Neural crest cell (in vitro differentiated cells): ENCODE results near the gene SUV39H1. TPM values are rescaled to one million over a fixed set of nuclear protein-coding genes. Genes with fewer than 3 reads are reported as not detected.
"Not testable (repeated sequence)": the region's sequence is repeated elsewhere in the genome, so short reads cannot be mapped to it uniquely, and the experiment has no call there.

ENCODE experiments used
- DNase-seq: peaks from one replicate; pipeline ENCODE4 v3.0.0; 2021; ENCODE audit warnings: low read depth, mixed read lengths, low spot score
- H3K27ac Mint-ChIP-seq: one replicate; pipeline ENCODE4 v1.8.0; 2021; ENCODE audit warnings: mild to moderate bottlenecking, mixed read lengths; ENCODE audit not compliant: unreplicated experiment
- H3K27me3 Mint-ChIP-seq: 2 replicates; pipeline ENCODE4 v1.8.0; 2021; ENCODE audit warnings: low read depth, mild to moderate bottlenecking, mixed read lengths
- H3K36me3 Mint-ChIP-seq: 2 replicates; pipeline ENCODE4 v1.8.0; 2021; ENCODE audit warnings: low read depth, mild to moderate bottlenecking, mixed read lengths
- H3K4me1 Mint-ChIP-seq: 2 replicates; pipeline ENCODE4 v1.8.0; 2021; ENCODE audit warnings: mixed read lengths
- H3K4me3 Mint-ChIP-seq: one replicate; pipeline ENCODE4 v1.8.0; 2021; ENCODE audit warnings: mild to moderate bottlenecking, mixed read lengths
- H3K9me3 Mint-ChIP-seq: 2 replicates; pipeline ENCODE4 v1.8.0; 2021; ENCODE audit warnings: mixed read lengths
- total RNA-seq: library from RNA; stranded (reverse); gene quantifications from 2 replicates; pipeline ENCODE4 v1.2.1, GENCODE V29; 2021
- TF ChIP-seq, protein P1 (sequence below): fragments of 200-600 bp; sonication (generic); conservative IDR thresholded peaks from 2 replicates; pipeline ENCODE4 v1.5.0; 2021; ENCODE audit warnings: antibody characterized with exemption, mild to moderate bottlenecking

The SUV39H1 gene
- total RNA-seq, 1 donor from 2014 or later: 20.8 TPM

DNA sequence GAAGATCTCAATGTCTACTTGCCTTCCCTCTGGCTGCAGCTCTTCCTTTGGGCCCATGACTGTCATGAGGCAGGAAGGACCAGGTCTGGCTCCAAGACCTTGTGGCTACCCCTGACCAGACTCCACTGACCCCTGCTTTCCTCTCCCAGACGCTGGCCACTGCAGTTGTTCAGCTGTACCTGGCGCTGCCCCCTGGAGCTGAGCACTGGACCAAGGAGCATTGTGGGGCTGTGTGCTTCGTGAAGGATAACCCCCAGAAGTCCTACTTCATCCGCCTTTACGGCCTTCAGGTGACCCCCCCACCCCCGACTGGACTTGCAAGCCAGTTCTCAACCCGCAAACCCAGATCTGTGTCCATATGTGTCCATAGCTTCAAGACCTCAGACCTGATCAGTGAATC lies 12.4 kb upstream of the SUV39H1 start:
- H3K4me1 Mint-ChIP-seq: peaks cover 3% of the 10 kb centered on the region

DNA sequence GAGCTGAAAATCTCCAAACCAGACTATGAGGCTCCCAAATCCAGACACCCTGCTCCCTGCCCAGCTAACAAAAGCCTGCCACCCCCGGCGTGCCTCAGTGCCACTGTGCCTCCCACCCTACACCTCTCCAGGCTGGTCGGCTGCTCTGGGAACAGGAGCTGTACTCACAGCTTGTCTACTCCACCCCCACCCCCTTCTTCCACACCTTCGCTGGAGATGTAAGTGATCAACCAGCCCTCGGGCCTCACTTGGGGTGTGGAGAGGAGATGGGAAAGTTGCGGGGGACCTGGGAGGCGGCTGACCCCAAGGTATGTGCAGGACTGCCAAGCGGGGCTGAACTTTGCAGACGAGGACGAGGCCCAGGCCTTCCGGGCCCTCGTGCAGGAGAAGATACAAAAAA lies 11.1 kb upstream of the SUV39H1 start:
- Mint-ChIP-seq H3K36me3 (peaks cover 7% of the 10 kb centered on the region), H3K9me3 (peaks cover 5% of the 10 kb centered on the region), H3K4me1 (peaks cover 3% of the 10 kb centered on the region), H3K27ac (no peak overlapping the region), H3K27me3 (peaks cover 14% of the 10 kb centered on the region), H3K4me3 (no peak overlapping the region)
- no peak for DNase-seq
- TF ChIP-seq, protein P1, sequence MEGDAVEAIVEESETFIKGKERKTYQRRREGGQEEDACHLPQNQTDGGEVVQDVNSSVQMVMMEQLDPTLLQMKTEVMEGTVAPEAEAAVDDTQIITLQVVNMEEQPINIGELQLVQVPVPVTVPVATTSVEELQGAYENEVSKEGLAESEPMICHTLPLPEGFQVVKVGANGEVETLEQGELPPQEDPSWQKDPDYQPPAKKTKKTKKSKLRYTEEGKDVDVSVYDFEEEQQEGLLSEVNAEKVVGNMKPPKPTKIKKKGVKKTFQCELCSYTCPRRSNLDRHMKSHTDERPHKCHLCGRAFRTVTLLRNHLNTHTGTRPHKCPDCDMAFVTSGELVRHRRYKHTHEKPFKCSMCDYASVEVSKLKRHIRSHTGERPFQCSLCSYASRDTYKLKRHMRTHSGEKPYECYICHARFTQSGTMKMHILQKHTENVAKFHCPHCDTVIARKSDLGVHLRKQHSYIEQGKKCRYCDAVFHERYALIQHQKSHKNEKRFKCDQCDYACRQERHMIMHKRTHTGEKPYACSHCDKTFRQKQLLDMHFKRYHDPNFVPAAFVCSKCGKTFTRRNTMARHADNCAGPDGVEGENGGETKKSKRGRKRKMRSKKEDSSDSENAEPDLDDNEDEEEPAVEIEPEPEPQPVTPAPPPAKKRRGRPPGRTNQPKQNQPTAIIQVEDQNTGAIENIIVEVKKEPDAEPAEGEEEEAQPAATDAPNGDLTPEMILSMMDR: no peak

More for the DNA sequence above, 12.4 kb upstream of the SUV39H1 start:
- Mint-ChIP-seq H3K27me3 (peaks cover 14% of the 10 kb centered on the region), H3K36me3 (peaks cover 7% of the 10 kb centered on the region), H3K4me3 (no peak overlapping the region), H3K9me3 (peaks cover 5% of the 10 kb centered on the region), H3K27ac (no peak overlapping the region)
- TF ChIP-seq, protein P1: no peak
- no peak for DNase-seq

DNA sequence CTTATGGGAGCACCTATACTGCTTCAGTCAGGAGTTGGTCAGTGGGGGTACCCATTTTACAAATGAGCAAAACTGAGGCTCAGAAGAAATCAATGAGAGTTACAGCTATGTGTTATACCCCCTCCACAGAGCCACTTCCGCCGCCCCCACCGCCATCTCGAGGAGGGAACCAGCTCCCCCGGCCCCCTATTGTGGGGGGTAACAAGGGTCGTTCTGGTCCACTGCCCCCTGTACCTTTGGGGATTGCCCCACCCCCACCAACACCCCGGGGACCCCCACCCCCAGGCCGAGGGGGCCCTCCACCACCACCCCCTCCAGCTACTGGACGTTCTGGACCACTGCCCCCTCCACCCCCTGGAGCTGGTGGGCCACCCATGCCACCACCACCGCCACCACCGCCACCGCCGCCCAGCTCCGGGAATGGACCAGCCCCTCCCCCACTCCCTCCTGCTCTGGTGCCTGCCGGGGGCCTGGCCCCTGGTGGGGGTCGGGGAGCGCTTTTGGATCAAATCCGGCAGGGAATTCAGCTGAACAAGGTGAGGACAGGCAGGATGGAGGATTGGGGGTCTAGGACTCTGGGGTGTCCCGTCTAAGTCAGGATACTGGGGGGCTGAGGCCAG lies 7.9 kb upstream of the SUV39H1 start:
- no peak for DNase-seq
- Mint-ChIP-seq H3K9me3 (peaks cover 5% of the 10 kb centered on the region), H3K27ac (no peak overlapping the region), H3K4me1 (peaks cover 3% of the 10 kb centered on the region), H3K27me3 (peaks cover 20% of the 10 kb centered on the region), H3K4me3 (no peak overlapping the region), H3K36me3 (peaks cover 7% of the 10 kb centered on the region)
- TF ChIP-seq, protein P1: no peak

DNA sequence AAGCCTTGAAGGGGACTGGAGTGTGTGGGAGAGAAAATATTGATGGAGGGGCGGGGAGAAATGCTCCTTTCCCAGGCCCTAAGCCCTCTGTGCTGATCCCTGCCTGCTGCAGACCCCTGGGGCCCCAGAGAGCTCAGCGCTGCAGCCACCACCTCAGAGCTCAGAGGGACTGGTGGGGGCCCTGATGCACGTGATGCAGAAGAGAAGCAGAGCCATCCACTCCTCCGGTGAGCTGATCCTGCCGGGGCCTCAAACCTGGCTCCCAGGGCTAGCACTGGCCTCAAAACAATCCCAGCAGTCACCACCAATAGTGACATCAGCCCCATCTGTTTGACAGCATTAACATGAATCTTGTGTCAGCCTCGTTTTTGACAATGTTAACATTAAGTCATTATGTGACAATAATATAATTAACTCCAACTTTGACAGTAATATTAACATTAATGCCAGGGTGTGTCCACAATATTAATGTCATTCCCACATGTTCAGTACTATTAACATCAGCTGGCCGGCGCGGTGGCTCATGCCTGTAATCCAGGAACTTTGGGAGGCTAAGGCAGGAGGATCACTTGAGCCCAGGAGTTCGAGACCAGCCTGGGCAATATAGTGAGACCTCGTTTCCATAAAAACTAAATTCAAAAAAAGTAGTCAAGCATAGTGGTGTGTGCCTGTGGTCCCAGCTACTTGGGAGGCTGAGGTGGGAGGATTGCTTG lies 7.2 kb upstream of the SUV39H1 start:
- Mint-ChIP-seq H3K27me3 (peaks cover 20% of the 10 kb centered on the region), H3K9me3 (peaks cover 5% of the 10 kb centered on the region), H3K36me3 (peaks cover 7% of the 10 kb centered on the region), H3K4me1 (peaks cover 3% of the 10 kb centered on the region), H3K4me3 (no peak overlapping the region), H3K27ac (no peak overlapping the region)
- TF ChIP-seq, protein P1: no peak
- no peak for DNase-seq

DNA sequence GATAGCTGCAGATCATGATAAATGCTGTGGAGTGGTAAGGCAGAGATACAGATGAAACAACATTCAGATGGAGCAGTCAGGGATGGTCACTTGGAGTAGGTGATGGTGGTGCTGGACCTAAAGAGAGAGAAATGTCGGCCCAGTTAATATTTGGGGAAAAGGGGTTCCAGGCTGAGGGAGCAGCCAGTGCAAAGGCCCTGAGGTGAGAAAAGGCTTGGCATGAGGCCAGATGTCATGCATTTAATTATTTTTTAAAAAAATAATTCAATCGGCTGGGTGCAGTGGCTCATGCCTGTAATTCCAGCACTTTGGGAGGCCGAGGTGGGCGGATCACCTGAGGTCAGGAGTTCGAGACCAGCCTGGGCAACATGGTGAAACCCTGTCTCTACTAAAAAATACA lies 4.8 kb upstream of the SUV39H1 start:
- H3K36me3 Mint-ChIP-seq, DNase-seq, H3K4me3 Mint-ChIP-seq, H3K9me3 Mint-ChIP-seq, H3K27ac Mint-ChIP-seq: not testable (repeated sequence)
- Mint-ChIP-seq H3K27me3 (peaks cover 10% of the 10 kb centered on the region), H3K4me1 (peaks cover 14% of the 10 kb centered on the region)
